GM19395 (cell line): ENCODE measurements around the gene HLA-B.

ENCODE experiments used
- ATAC-seq: cut with Tn5 transposase; IDR thresholded peaks from one replicate; pipeline ENCODE4 v1.9.1; 2021; ENCODE audit warnings: mild to moderate bottlenecking, moderate library complexity; ENCODE audit not compliant: unreplicated experiment

Gene HLA-B

DNA sequence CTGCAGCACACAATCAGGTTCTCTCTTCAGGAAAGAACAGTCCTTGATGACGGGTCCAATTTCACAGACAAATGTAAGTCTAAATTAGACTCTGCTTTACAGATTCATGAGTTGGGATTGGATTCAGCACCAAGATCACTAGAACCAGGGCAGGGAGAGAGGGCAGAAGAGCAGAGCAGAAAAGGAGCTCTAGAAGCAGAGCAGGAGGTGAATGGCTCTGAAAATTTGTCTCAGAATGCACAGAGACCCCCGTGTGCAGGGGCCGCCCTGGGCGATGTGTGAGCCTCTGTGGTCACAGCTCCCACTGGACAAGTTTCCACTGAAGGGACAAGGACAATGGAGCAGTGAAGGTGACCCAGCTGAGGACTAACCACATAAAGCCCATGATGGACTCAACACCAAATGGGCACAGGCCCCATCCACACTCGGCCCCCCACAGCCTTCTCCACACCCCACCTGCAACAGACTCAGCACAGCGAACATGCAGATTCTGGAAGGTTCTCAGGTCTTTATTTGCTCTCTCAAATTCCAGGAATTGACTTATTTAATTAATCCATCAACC is 3.5 kb downstream of the HLA-B start:
- ATAC-seq, result no peak

GRCh38 chr6:31352683-31353383 is 4.1 kb downstream of the HLA-B start:
- no peak for ATAC-seq

DNA sequence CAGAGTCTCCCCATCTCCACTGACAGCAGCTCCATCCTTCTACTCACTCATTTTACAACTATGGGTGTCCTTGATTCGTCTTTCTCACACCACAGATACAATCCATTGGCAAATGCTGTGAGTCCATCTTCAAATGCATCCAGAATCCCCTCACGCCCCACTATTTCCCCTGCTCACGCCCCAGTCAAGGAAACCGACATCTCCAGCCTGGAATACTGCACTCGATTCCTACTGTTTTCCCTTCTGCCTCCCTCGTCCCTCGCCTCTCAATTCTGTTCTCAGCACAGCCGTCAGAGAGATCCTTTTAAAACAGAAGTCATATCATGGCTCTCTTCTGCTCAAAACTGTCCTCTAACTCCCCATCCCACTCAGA is 4.7 kb downstream of the HLA-B start:
- no peak for ATAC-seq

- no peak for ATAC-seq
These were observed 5.3 kb downstream of the HLA-B start for GRCh38 chr6:31351401-31352309.

- ATAC-seq, result no peak
These were observed 6.0 kb downstream of the HLA-B start for GRCh38 chr6:31351033-31351380.

- no peak for ATAC-seq
These were observed 6.6 kb downstream of the HLA-B start for GRCh38 chr6:31350196-31351032.

- ATAC-seq, result no peak
These were observed 7.7 kb downstream of the HLA-B start for GRCh38 chr6:31349301-31349700.

- no peak for ATAC-seq
These were observed 11.8 kb downstream of the HLA-B start for GRCh38 chr6:31345026-31345730.

GRCh38 chr6:31340228-31340627 is 16.8 kb downstream of the HLA-B start:
- no peak for ATAC-seq

GRCh38 chr6:31339210-31339609 is 17.8 kb downstream of the HLA-B start:
- ATAC-seq, result no peak

- ATAC-seq, result no peak
These were observed 20.0 kb downstream of the HLA-B start for GRCh38 chr6:31336896-31337496.

GRCh38 chr6:31332637-31333602 is 24.1 kb downstream of the HLA-B start:
- ATAC-seq, result no peak

- ATAC-seq, result no peak
These were observed 28.5 kb downstream of the HLA-B start for GRCh38 chr6:31328355-31328960.

GRCh38 chr6:31321820-31322219 is 35.2 kb downstream of the HLA-B start:
- ATAC-seq, result no peak

- no peak for ATAC-seq
These were observed 35.8 kb downstream of the HLA-B start for GRCh38 chr6:31321005-31321707.

- ATAC-seq, result no peak
These were observed 39.9 kb downstream of the HLA-B start for GRCh38 chr6:31317036-31317435.

- ATAC-seq, result no peak
These were observed 47.3 kb downstream of the HLA-B start for GRCh38 chr6:31309641-31310040.

- no peak for ATAC-seq
These were observed 48.2 kb downstream of the HLA-B start for GRCh38 chr6:31308845-31309175.
